Right kidney (tissue), 1 donor: Measurements from ENCODE around the gene TMEM245.
"Not testable (repeated sequence)": the region's sequence is repeated elsewhere in the genome, so short reads cannot be mapped to it uniquely, and the experiment has no call there.

Source experiments
- DNase-seq: peaks from one replicate; pipeline ENCODE4 v3.0.0-alpha.2; 2016

The TMEM245 gene

GRCh38 chr9:108991479-108991878, 128.3 kb downstream of the TMEM245 start:
- DNase-seq, result no peak

DNA sequence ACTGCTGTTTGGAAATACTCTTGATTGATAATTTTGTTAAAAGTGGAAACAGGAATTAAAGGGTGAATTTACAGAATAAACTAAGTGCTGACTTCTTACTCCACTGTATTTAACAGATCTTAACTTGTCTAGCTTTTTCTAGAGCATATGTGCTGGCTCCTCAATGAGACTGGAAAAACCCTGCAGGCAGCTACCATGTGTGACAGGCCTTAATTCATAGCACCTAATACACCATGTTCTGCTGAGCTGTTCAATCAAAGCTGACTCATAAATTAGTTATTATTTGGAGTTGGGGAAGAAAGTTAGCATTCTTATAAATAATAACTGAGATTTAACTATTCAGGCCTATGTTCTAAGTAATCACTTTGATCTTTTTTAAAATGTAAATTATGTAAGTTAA, 135.9 kb downstream of the TMEM245 start:
- no peak for DNase-seq

GRCh38 chr9:108980893-108981292, 138.9 kb downstream of the TMEM245 start:
- DNase-seq, result no peak

DNA sequence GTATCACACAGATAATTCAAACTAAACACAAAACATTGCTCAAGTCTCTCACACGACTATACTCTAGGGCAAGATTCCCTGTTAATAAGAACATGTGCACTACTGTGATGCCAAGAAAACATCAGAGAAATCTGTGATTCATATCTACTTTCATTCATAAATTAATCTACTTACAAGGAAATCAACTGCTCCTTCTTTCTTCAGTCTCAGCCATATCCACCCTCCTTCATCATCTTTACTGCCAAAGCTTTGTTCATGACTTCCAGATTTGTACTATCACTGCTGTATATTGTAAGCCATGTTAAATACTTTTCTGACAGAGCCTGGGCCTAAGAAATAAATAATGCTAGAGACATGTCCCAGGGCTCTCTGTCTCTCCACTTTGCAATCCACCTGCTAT, 141.5 kb downstream of the TMEM245 start:
- no peak for DNase-seq

DNA sequence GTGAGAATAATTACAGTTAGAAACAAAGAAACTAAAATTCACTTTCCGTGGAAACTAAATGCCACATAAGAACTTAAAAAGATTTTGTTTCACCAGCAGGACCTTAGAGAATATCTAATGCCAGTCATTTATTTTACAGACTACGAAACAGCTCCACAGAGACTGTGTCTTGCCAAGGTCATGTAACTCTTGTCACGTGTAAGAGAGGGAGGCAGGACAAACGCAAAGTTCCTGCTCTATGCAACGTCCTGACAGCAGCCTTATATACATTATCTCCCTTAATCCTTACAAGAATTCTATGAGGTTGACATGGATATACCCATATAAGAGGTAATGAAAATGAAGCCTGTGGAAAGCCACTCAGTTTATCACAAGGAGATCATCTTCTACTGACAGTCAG, 145.9 kb downstream of the TMEM245 start:
- no peak for DNase-seq

- no peak for DNase-seq
Measured at GRCh38 chr9:108972626-108973209, 147.0 kb downstream of the TMEM245 start.

GRCh38 chr9:108972186-108972585, 147.6 kb downstream of the TMEM245 start:
- no peak for DNase-seq

DNA sequence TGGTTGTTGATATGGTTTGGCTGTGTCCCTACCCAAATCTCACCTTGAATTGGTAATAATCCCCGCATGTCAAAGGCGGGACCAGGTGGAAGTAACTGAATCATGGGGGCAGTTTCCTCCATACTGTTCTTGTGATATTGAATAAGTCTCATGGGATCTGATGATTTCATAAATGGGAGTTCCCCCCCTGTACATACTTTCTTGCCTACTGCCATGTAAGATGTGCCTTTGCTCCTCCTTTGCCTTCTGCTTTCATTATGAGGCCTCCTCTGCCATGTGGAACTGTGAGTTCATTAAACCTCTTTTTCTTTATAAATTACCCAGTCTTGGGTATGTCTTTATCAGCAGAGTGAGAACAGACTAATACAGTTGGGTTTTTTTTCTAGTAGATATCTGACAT, 148.4 kb downstream of the TMEM245 start:
- not testable (repeated sequence) for DNase-seq

DNA sequence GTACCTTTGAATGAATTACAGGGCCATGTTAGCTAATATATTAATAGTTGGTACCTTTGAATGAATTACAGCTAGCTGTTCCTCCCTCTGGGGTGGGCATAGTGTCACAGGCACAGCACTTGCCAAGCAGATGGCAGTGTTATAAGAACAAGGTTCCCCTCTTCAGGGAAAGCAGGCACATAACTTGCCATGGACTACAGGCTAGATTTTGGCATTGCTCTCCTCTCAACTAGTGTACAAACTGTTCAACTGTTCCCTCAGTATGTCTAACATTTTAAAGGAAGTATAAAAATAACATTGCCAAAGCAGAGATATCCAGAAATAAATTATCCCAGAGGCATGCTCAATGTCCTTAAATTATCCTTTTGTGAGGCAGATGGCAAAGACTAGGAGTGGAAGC, 151.8 kb downstream of the TMEM245 start:
- no peak for DNase-seq
